ENCODE measurements around the gene ACVR2A. TPM values are rescaled to one million over a fixed set of nuclear protein-coding genes. Genes with fewer than 3 reads are reported as not detected.
A peak's percentile ranks its signal among the peaks of the same experiment; 100 is the strongest.

Gene ACVR2A
- total RNA-seq, 1 donor: 39.4 TPM

GRCh38 chr2:147847746-147848391 lies 3.0 kb downstream of the ACVR2A start:
- TF ChIP-seq CTCF (IDR thresholded peaks at IDR 0.05; ENCODE audit: extremely low read depth, low read depth, low read length): no peak
- Histone ChIP-seq H3K27me3 (ENCODE audit: insufficient read depth, low read length) (no peaks in the 10 kb centered on the region), H4K20me1 (ENCODE audit: insufficient read depth, low read length) (peaks cover 43% of the 10 kb centered on the region), H3K36me3 (ENCODE audit: insufficient read depth, low read length) (no peaks in the 10 kb centered on the region), H3K9me3 (ENCODE audit: low read depth, low read length) (no peaks in the 10 kb centered on the region), H3K79me2 (ENCODE audit: insufficient read depth, low read length) (peaks cover 70% of the 10 kb centered on the region), H3K27ac (ENCODE audit: low read depth, low read length) (no peak overlapping the region), H3K4me1 (ENCODE audit: insufficient read depth, low read length) (peaks cover 13% of the 10 kb centered on the region), H3K4me2 (ENCODE audit: insufficient read depth, low read length) (no peak overlapping the region), H3K4me3 (ENCODE audit: insufficient read depth, low read length) (no peak overlapping the region), H2AFZ (ENCODE audit: low read length) (no peak overlapping the region)
- peak; percentile 14 for DNase-seq (ENCODE audit: insufficient read length, low spot score, missing footprints)

- no peaks in the 10 kb centered on the region for H3K36me3 ChIP-seq (ENCODE audit: insufficient read depth, low read length)
- peaks cover 7% of the 10 kb centered on the region for H3K4me1 ChIP-seq (ENCODE audit: insufficient read depth, low read length)
- TF ChIP-seq CTCF (IDR thresholded peaks at IDR 0.05; ENCODE audit: extremely low read depth, low read depth, low read length): no peak
- no peak overlapping the region for H3K4me2 ChIP-seq (ENCODE audit: insufficient read depth, low read length)
- no peaks in the 10 kb centered on the region for H3K9me3 ChIP-seq (ENCODE audit: low read depth, low read length)
- no peaks in the 10 kb centered on the region for H3K27me3 ChIP-seq (ENCODE audit: insufficient read depth, low read length)
- H4K20me1 ChIP-seq (ENCODE audit: insufficient read depth, low read length): peaks cover 56% of the 10 kb centered on the region
- no peak overlapping the region for H3K4me3 ChIP-seq (ENCODE audit: insufficient read depth, low read length)
- no peak overlapping the region for H2AFZ ChIP-seq (ENCODE audit: low read length)
- no peak for DNase-seq (ENCODE audit: insufficient read length, low spot score, missing footprints)
- no peak overlapping the region for H3K27ac ChIP-seq (ENCODE audit: low read depth, low read length)
- H3K79me2 ChIP-seq (ENCODE audit: insufficient read depth, low read length): peaks cover 80% of the 10 kb centered on the region
These were observed 6.0 kb downstream of the ACVR2A start for GRCh38 chr2:147850838-147851237.

- Histone ChIP-seq H3K27me3 (ENCODE audit: insufficient read depth, low read length) (no peaks in the 10 kb centered on the region), H3K4me1 (ENCODE audit: insufficient read depth, low read length) (peaks cover 5% of the 10 kb centered on the region), H3K27ac (ENCODE audit: low read depth, low read length) (no peak overlapping the region), H2AFZ (ENCODE audit: low read length) (no peak overlapping the region), H3K4me2 (ENCODE audit: insufficient read depth, low read length) (no peak overlapping the region), H3K79me2 (ENCODE audit: insufficient read depth, low read length) (peaks cover 79% of the 10 kb centered on the region), H3K36me3 (ENCODE audit: insufficient read depth, low read length) (no peaks in the 10 kb centered on the region), H3K4me3 (ENCODE audit: insufficient read depth, low read length) (no peak overlapping the region), H3K9me3 (ENCODE audit: low read depth, low read length) (no peaks in the 10 kb centered on the region), H4K20me1 (ENCODE audit: insufficient read depth, low read length) (peaks cover 58% of the 10 kb centered on the region)
- no peak for DNase-seq (ENCODE audit: insufficient read length, low spot score, missing footprints)
- TF ChIP-seq CTCF (IDR thresholded peaks at IDR 0.05; ENCODE audit: extremely low read depth, low read depth, low read length): no peak
These were observed 6.6 kb downstream of the ACVR2A start for GRCh38 chr2:147851244-147851930.

- DNase-seq (ENCODE audit: insufficient read length, low spot score, missing footprints): no peak
- Histone ChIP-seq H3K4me3 (ENCODE audit: insufficient read depth, low read length) (no peak overlapping the region), H4K20me1 (ENCODE audit: insufficient read depth, low read length) (peaks cover 63% of the 10 kb centered on the region), H3K4me1 (ENCODE audit: insufficient read depth, low read length) (no peaks in the 10 kb centered on the region), H3K36me3 (ENCODE audit: insufficient read depth, low read length) (no peaks in the 10 kb centered on the region), H2AFZ (ENCODE audit: low read length) (no peak overlapping the region), H3K4me2 (ENCODE audit: insufficient read depth, low read length) (no peak overlapping the region), H3K27me3 (ENCODE audit: insufficient read depth, low read length) (no peaks in the 10 kb centered on the region), H3K27ac (ENCODE audit: low read depth, low read length) (no peak overlapping the region), H3K9me3 (ENCODE audit: low read depth, low read length) (no peaks in the 10 kb centered on the region), H3K79me2 (ENCODE audit: insufficient read depth, low read length) (peaks cover 79% of the 10 kb centered on the region)
- no peak for TF ChIP-seq CTCF (IDR thresholded peaks at IDR 0.05; ENCODE audit: extremely low read depth, low read depth, low read length)
These were observed 9.8 kb downstream of the ACVR2A start for GRCh38 chr2:147854557-147855134.

Data from osteoblast (primary cell).